Adrenal gland (tissue), 12 donors: ENCODE measurements around the gene EIF3J. TPM values are rescaled to one million over a fixed set of nuclear protein-coding genes. Genes with fewer than 3 reads are reported as not detected.

Source experiments
- DNase-seq, 7 donors: peaks; one replicate each; pipeline ENCODE4 v3.0.0-alpha.2; 2019 to 2020
- H3K27ac ChIP-seq, 5 donors: fragments of 200-600 bp; sonication (generic) in 4 of 5; 1 replicate in 3 of 5; 2 replicates in 2 of 5; pipeline versions ENCODE4 v1.5.1 to v1.8.0; 2016 to 2020; ENCODE audit warnings: mild to moderate bottlenecking in 1 of 5
- H3K27me3 ChIP-seq: fragments of 200-600 bp; 2 replicates; pipeline ENCODE4 v1.8.0; 2021
- H3K36me3 ChIP-seq, 2 donors: fragments of 200-600 bp; replicated peaks in 1 of 2; 1 replicate in 1 of 2; 2 replicates in 1 of 2; pipeline versions ENCODE4 v1.5.1 to v1.8.0; 2018 to 2022
- H3K4me1 ChIP-seq, 2 donors: fragments of 200-600 bp; replicated peaks in 1 of 2; 1 replicate in 1 of 2; 2 replicates in 1 of 2; pipeline versions ENCODE4 v1.5.1 to v1.8.0; 2018 to 2021
- H3K4me3 ChIP-seq, 4 donors: fragments of 200-600 bp; sonication (generic) in 3 of 4; one replicate each; pipeline ENCODE4 v1.5.1; 2016 to 2018
- H3K9me3 ChIP-seq, 3 donors: fragments of 200-600 bp; sonication (generic) in 1 of 3; replicated peaks in 1 of 3; 1 replicate in 2 of 3; 2 replicates in 1 of 3; pipeline versions ENCODE4 v1.5.1 to v1.8.0; 2016 to 2021
- CTCF ChIP-seq, 6 experiments: fragments of 450-650 bp in 4 of 6; fragments of 200-600 bp in 2 of 6; sonication (generic) in 1 of 6; IDR thresholded peaks; 1 replicate in 5 of 6; 2 replicates in 1 of 6; pipeline versions ENCODE4 v1.5.1 to v1.8.0; 2016 to 2021; ENCODE audit warnings: antibody characterized with exemption in 6 of 6, mild to moderate bottlenecking in 2 of 6, moderate library complexity in 1 of 6
- POLR2A ChIP-seq, 2 donors: fragments of 450-650 bp; IDR thresholded peaks; one replicate each; pipeline ENCODE4 v1.6.1; 2017; ENCODE audit warnings: antibody characterized with exemption in 2 of 2, mild to moderate bottlenecking in 2 of 2, moderate library complexity in 1 of 2
- WGBS, 4 donors: extraction: QIAGEN DNeasy Blood & Tissue Kit in 2 of 4; methylation state at CpG; one replicate each; pipeline versions ENCODE4 v1.1.5 to v1.1.7; 2013 to 2017; 5-methylcytosine and 5-hydroxymethylcytosine counted together
- intact Hi-C, 2 donors: fragments of 100-400 bp; cut with DNase I; formaldehyde crosslinking; loops; one replicate each; pipeline versions ENCODE4 v1.14.1 to v1.15.0; 2022 to 2023
- polyA plus RNA-seq, 3 donors: library from polyadenylated mRNA; stranded (reverse); fragments of 200-250 nt in 2 of 3; fragments of 350-450 nt in 1 of 3; fragmentation: Illumina TruSeq in 1 of 3; extraction: RNeasy Lipid Tissue Mini Kit (QIAGEN cat#74804) in 1 of 3; gene quantifications; one replicate each; pipeline ENCODE4 v1.2.3, GENCODE V29; 2013 to 2014
- total RNA-seq, 9 donors: library from RNA; depleted of rRNA in 4 of 9; stranded (reverse); fragments of >200 nt in 4 of 9; fragments of 120-200 nt in 1 of 9; fragmentation: NEBNext Ultra II Directional in 1 of 9; extraction: Animal tissue kit (Norgen Biotek cat#: 25700) in 1 of 9; gene quantifications; one replicate each; pipeline versions ENCODE4 v1.1.0 to v1.2.4, GENCODE V29; 2013 to 2023
- donor health status: healthy with polysubstance abuse.
- donor health status: Bipolar disorder and iron deficiency.
- donor health status: DM: yes; HTN: yes; CAD: no.
- donor health status: DM: no; HTN: no; CAD: no.
- donor health status: DM: no; HTN: no; CAD: no.
- donor health status: DM: yes; HTN: yes; CAD: no.

Gene EIF3J
- total and polyA plus RNA-seq, 12 donors = 21.4 to 178 (median 53.8) TPM

GRCh38 chr15:44588541-44588940 lies 51.6 kb downstream of the EIF3J start:
- Histone ChIP-seq H3K4me1 (no peaks in the 10 kb centered on the region), H3K27ac (no peak overlapping the region), H3K36me3 (peaks cover 0 to 83% of the 10 kb centered on the region in 2 donors), H3K9me3 (no peaks in the 10 kb centered on the region), H3K4me3 (no peak overlapping the region), H3K27me3 (no peaks in the 10 kb centered on the region)
- no peak for DNase-seq
- 89 to 94% (median 90%) methylated on average over 5 of the region's 5 CpGs for WGBS, 4 donors
- intact Hi-C loops = no loop called here
- TF ChIP-seq CTCF (IDR thresholded peaks at IDR 0.05) (no peak), POLR2A (IDR thresholded peaks at IDR 0.05) (no peak)

GRCh38 chr15:44591326-44591725 lies 54.4 kb downstream of the EIF3J start:
- H3K4me1 ChIP-seq = no peaks in the 10 kb centered on the region
- H3K4me3 ChIP-seq = no peak overlapping the region
- H3K27ac ChIP-seq = no peak overlapping the region
- WGBS, 4 donors = 91 to 100% (median 96%) methylated on average over 1 of the region's 1 CpG
- H3K9me3 ChIP-seq = no peaks in the 10 kb centered on the region
- intact Hi-C loops = no loop called here
- no peak for DNase-seq
- H3K36me3 ChIP-seq = peaks cover 0 to 85% of the 10 kb centered on the region in 2 donors
- H3K27me3 ChIP-seq = no peaks in the 10 kb centered on the region
- TF ChIP-seq CTCF (IDR thresholded peaks at IDR 0.05) (no peak), POLR2A (IDR thresholded peaks at IDR 0.05) (no peak)

- peak in 1 of 7 donors; percentile 11 for DNase-seq
- no peaks in the 10 kb centered on the region for H3K27me3 ChIP-seq
- peaks cover 0 to 93% of the 10 kb centered on the region in 2 donors for H3K36me3 ChIP-seq
- WGBS, 4 donors = 67 to 81% (median 78%) methylated on average over 6 to 7 of the region's 7 CpGs
- no peaks in the 10 kb centered on the region for H3K9me3 ChIP-seq
- TF ChIP-seq CTCF (IDR thresholded peaks at IDR 0.05) = peak in 3 of 6 experiments; percentile 27 to 45 (median 40)
- TF ChIP-seq POLR2A (IDR thresholded peaks at IDR 0.05) = no peak
- intact Hi-C loops = no loop called here
- no peak overlapping the region for H3K4me3 ChIP-seq
- H3K4me1 ChIP-seq = no peaks in the 10 kb centered on the region
- no peak overlapping the region for H3K27ac ChIP-seq
Observed at GRCh38 chr15:44593042-44593736, 56.2 kb downstream of the EIF3J start.

DNA sequence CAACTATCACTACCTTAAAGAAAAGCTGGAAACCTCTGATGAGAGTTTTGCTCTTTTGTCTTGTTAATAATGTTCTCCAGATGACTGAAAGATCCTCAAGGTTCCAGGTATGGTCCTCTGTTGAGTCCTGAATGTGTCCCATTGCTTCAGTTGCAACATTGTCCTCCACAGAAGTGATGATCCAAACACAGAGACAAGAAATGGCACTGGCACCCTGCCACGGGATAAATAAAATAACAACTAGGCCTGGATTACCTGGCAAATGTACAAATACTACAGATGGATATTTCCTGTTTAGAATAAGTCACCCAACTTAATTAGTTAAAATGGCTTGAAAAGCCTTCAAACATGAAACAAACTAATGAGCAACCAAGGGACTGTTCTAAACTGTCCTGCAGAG lies 58.3 kb downstream of the EIF3J start:
- Histone ChIP-seq H3K9me3 (no peaks in the 10 kb centered on the region), H3K4me1 (peaks cover 5 to 8% of the 10 kb centered on the region in 2 donors), H3K27me3 (no peaks in the 10 kb centered on the region), H3K4me3 (no peak overlapping the region), H3K36me3 (peaks cover 0 to 85% of the 10 kb centered on the region in 2 donors), H3K27ac (no peak overlapping the region)
- intact Hi-C loops = no loop called here
- no peak for TF ChIP-seq CTCF (IDR thresholded peaks at IDR 0.05)
- no peak for TF ChIP-seq POLR2A (IDR thresholded peaks at IDR 0.05)
- DNase-seq = peak in 1 of 7 donors; percentile 20
- WGBS, 4 donors = 45 to 67% (median 55%) methylated on average over 1 of the region's 1 CpG
